Activated CD4-positive, alpha-beta T cell treated with anti-CD3 and anti-CD28 coated beads, Interleukin-2, amount 50 U/mL, for 4 hours (primary cell): Measurements from ENCODE around the gene IL23R.
"Not testable (repeated sequence)": the region's sequence is repeated elsewhere in the genome, so short reads cannot be mapped to it uniquely, and the experiment has no call there.

Experiments
- DNase-seq, 2 experiments: peaks; one replicate each; pipeline ENCODE4 v3.0.0-alpha.2; 2020

Gene IL23R

DNA sequence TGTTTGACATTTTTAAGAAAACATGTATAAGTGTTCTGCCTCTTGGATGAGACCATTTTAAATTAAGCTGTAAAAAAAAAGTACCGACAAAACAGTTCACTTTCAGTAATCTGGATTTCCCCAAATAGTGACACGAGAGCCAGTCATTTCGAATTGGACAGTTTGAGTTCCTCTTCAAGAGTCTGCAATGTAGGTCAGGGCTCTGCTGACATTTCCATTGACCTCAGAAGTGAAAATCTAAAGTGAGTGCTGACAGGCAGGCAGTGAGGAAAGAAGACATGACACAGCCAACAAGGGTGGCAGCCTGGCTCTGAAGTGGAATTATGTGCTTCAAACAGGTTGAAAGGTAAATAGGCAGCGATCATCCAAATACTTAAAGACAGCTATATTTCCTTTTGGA, at the start of gene IL23R:
Gene IL23R, plus strand, starts transcription at position 259 of the 400 bp plus-strand sequence. CDS start 1,667 bp downstream, outside the sequence.
- peak in 1 of 2 experiments; percentile 17 for DNase-seq

DNA sequence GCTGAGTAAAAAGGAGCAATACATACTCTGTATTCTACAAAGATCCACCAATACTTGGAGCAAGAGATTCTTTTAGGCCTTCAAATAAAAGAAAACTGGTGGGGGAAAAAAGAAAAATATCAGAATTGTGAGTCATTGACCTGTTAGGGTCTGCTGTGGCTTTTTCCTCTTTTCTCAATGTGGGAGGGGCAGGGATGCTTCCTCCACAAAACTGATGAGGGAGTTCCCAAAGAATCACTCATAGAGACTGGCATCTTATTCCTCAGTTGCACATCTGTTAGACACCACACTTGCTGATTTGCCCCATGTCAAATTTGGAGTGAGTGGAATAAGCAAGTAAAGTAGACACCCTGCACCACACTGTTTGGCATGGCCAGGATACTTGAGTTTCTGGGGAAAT, 48.1 kb upstream of the IL23R start:
- DNase-seq: no peak

DNA sequence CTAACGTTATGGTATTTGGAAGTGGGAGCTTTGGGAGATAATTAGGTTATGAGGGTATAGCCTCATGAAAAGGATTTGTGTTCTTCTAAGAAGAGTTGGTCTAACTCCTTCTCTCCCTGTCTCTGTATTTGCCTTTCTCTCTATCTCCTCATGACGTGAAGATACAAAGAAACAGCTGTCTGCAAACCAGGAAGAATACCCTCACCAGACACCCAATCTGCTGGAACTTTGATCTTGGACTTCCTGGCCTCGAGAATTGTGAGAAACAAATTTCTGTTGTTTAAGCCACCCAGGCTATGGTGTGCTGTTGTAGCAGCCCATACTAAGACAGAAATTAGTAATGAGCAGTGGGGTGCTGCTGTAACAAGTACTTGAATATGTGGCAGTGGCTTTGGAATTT, 47.6 kb upstream of the IL23R start:
- DNase-seq: no peak

GRCh38 chr1:67120855-67121619, 45.2 kb upstream of the IL23R start:
- DNase-seq: no peak

GRCh38 chr1:67124455-67124854, 41.8 kb upstream of the IL23R start:
- DNase-seq: no peak

GRCh38 chr1:67126111-67126746, 40.0 kb upstream of the IL23R start:
- DNase-seq: no peak

- no peak for DNase-seq
Observed at GRCh38 chr1:67126974-67127373, 39.3 kb upstream of the IL23R start.

DNA sequence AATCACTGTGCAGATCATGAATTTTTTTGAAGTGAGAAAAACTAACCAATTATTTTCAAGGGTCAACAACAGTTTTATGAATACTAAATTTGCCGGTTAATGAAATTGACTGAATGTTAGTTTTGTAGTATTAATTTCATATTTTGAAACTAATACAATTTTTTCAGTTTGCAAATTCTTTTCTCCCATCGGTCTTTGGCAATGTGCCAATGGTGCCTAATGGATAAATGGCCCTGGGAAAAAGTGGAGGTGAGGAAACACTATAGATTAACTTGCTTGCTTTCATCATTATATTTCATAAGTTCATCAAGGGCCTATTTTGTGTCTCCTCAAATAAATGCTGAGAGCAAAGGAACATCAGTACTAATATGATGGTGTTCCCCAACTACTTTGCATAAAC, 35.6 kb upstream of the IL23R start:
- DNase-seq: no peak

GRCh38 chr1:67133177-67133576, 33.1 kb upstream of the IL23R start:
- no peak for DNase-seq

DNA sequence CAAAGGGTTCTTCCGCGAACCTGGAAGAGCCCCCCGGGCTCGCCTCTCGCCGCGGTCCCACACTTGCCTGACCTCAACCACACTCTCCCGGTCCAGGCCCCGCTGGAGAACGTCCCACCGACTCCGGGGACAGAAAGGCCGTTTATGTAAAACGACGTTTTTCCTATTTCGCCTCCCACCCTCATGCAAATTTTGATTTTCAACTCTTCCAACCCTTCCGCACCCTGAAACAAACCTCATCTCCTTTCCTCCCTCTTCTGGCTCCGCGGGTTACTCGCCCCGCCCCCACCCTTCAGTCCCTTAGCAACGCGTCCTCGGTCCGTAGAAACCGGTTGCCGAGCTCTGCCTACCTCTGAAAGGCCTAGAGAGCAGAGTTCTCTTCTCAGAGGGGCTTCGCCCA, 31.6 kb upstream of the IL23R start, which contains the start of gene C1orf141:
Gene C1orf141, minus strand, starts transcription at position 276 of the 400 bp plus-strand sequence. CDS start 7,730 bp downstream, outside the sequence.
- no peak for DNase-seq

GRCh38 chr1:67135354-67135753, 30.9 kb upstream of the IL23R start:
- no peak for DNase-seq

DNA sequence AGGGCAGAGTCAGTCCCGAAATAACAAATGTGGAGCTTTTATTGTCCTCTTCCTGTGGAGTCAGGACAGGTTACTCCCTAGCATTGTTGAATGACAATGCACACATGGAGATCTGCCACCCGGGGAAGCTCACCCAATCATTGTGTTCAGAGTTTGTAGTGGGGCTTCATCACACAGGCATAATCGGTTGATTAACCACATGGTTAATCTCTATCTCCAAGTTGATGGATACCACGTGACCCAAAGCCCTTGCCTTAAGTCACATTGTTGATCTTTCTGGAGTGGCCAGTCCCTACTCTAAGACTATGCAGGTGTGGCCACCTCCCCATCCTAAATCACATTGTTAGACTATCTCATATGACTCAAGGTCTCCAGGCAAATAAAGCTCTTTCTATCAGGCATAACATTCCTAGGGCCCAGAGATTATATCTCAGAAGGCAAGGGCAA, 28.9 kb upstream of the IL23R start:
- DNase-seq: no peak

DNA sequence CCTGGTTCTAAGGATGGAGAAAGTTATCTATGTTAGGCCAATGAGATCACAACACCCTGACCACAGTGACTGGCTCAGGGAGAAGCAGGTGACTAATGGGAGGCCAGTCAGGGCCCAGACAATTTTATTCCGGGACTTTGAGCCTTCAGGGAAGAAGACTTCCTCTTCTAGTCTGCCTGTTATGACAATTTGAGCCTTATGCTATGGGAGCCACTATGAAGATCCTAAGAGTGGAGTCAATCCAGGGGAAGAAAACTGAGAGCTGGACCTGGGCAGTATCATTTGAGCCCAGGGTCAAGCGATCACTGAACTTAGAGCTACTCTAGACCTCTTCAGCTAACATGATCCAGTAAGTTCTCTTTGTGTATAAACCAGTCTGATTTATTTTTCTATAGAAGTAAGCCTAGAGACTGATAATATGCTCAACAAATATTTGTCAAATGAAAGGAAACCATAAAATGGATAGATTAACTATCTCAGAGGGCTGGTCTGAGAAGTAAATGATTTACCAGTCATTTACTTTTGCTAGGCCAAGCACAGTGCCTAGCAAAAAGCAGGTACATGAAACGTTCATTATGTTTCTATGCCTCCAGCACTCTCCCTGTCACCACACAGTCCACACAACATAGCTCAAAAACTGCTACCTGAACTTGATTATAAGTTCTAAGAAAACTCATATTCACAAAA, 27.3 kb upstream of the IL23R start:
- no peak for DNase-seq

GRCh38 chr1:67140460-67140859, 25.8 kb upstream of the IL23R start:
- DNase-seq: no peak

GRCh38 chr1:67141832-67142231, 24.4 kb upstream of the IL23R start:
- not testable (repeated sequence) for DNase-seq

DNA sequence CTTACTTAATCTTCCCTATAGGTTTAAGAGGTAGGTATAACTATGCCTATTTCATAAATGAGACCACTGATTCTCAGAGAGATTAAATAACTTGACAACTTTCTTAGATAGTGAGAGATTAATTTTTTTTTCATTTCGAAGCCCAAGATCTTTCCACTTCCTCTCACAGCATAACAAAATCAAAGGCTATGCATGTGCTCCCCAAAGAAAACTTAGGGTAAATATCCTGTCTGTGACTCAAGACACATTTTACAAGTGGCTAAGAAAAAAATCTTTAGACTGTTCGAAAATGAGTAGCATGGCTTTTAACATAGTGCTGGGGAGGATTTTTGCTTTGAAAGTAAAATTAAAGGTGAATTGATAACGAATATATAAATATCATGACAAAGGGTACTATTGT, 23.3 kb upstream of the IL23R start:
- no peak for DNase-seq

GRCh38 chr1:67143966-67144365, 22.3 kb upstream of the IL23R start:
- DNase-seq: no peak

DNA sequence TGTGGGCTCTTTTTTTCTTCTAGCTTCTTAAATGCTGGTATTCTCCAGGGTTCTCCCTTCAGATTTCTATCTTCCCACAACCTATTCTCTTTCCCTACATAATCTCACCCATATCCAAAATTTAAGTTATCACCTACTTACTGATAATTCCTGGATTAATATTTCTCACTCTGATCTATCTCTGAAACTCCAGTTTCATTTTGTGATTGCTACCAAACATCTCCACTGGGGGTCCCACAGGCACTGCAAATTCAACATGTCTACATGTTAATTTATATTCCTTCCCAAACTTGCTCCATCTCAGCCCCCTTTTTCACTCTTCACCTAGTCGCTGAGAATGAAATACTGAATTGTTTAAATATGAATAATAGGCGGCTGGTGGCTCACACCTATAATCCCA, 21.6 kb upstream of the IL23R start:
- DNase-seq: peak in 1 of 2 experiments; percentile 18

- DNase-seq: no peak
Observed at GRCh38 chr1:67146101-67146500, 20.2 kb upstream of the IL23R start.

DNA sequence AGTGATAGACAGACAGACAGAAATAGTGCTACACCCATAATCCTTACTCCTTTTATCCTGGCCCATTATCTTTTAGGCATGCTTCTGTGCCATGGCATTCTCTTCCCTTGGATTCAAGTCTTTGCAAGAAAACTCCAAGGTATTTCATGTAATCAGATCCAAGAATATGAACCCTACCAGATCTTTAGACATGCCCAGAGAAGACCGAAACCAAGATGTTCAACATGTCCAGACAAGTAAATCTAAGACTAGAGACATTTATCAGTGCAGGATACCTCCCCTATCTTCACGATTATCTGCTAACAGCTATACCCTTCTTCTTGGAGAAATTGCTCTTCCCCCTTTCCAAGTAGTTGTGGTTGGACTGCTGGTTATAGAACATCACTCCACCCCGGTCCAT, 19.7 kb upstream of the IL23R start:
- DNase-seq: no peak

DNA sequence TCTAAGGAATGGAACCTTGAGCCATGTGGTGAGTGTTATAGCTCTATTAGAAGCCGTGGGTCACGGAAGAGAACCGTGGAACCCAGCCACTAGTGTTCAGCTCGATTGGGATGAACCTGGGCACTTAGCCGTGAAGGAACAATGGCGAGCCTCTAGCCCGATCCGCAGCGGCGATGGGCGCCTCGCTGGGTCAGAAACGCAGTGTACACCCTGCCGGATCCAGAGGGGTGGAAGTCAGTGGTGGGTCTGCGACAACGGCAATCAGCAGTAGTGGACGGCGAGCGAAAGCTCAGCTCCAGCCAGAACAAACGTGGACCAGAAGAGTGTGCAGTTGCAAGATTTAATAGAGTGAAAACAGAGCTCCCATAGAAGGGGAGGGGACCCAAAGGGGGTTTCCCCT, 18.3 kb upstream of the IL23R start:
- not testable (repeated sequence) for DNase-seq

DNA sequence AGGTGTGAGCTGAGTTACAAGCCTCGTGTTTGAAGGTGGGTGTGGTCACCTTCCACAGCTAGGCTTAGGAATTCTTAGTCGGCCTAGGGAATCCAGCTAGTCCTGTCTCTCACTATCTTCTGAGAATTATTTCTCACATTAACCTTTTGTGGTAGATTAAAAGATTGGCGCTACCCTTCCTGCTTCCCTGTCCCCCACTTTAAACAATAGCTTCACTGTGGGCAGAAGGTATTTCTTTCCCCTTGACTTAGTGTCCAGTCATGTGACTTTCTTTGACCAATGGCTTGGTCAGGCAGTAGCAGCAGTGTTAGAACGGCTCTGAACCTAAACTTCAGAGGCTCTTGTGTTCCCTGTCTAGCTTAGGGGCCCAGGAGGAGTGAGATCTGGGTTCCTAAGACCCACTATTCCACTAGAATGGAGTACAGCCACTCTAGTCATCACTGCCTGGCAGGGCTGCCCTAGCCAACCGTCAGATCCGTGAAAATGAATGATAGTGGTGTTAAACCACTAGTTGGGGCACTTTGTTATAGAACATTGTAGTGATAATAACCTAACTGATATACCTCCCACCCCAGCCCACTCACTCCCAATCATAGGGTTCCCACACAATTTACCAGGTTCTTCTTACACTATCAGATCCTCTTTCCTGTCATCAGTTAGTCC, 17.6 kb upstream of the IL23R start:
- no peak for DNase-seq

DNA sequence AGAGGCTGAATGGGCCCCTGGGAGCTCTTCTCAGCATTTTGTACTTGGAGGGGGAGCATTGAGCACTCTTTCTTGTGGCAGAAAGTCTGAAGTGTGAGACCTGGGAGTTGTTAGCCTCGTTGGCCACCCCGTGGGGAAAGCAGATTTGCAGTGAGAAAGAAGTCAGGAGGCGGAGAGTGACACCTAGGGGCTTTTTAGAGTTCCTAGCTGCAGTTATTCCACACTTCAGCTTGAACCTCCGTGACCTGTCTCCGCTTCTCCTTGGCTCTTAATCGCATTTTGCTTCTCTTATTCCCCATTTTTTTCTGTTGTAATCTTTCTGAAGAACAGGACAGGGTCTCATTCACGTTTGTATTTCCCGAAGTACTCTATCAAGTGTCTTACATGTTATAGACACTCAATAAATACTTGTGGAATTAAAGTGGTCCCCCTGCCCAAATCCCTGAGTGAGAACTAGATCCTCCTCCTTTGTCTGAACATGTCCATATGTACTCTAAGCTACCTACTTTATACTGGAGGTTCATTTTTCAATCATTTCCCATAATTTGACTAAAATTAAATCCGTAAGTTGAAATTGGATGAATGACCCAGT, 17.0 kb upstream of the IL23R start:
- DNase-seq: peak; percentile 51 to 54
